HepG2 (cell line): ENCODE results near the gene CAVIN2. TPM values are rescaled to one million over a fixed set of nuclear protein-coding genes. Genes with fewer than 3 reads are reported as not detected.

ENCODE experiments used
- ATF1 ChIP-seq: IDR thresholded peaks from 2 replicates; pipeline ENCODE4 v1.6.1; 2016; ENCODE audit warnings: mild to moderate bottlenecking, control low read depth
- ATM ChIP-seq: fragments of 450-650 bp; IDR thresholded peaks from 2 replicates; pipeline ENCODE4 v1.7.1; 2017; ENCODE audit warnings: mild to moderate bottlenecking, borderline replicate concordance
- FIP1L1 ChIP-seq: fragments of 200-400 bp; formaldehyde crosslinking; IDR thresholded peaks from 2 replicates; pipeline ENCODE4 v1.6.1; 2018; ENCODE audit warnings: low read depth, mild to moderate bottlenecking, low read length, moderate library complexity, borderline replicate concordance; ENCODE audit not compliant: insufficient read depth
- GLI4 ChIP-seq: sonication (generic); formaldehyde crosslinking; IDR thresholded peaks from 2 replicates; pipeline ENCODE4 v1.5.1; 2020; ENCODE audit warnings: missing genetic modification reagents, mild to moderate bottlenecking, moderate library complexity, borderline replicate concordance
- MIER3 ChIP-seq: IDR thresholded peaks from 2 replicates; pipeline ENCODE4 v1.6.1; 2016; ENCODE audit warnings: missing compliant biosample characterization, borderline replicate concordance
- NCOA2 ChIP-seq: sonication (generic); formaldehyde crosslinking; IDR thresholded peaks from 2 replicates; pipeline ENCODE4 v1.8.0; 2022; ENCODE audit warnings: inconsistent platforms
- NFIC ChIP-seq: IDR thresholded peaks from 2 replicates; pipeline ENCODE4 v1.6.1; 2012; ENCODE audit warnings: mild to moderate bottlenecking, low read length, inconsistent platforms
- SOX6 ChIP-seq, 2 experiments: fragments of 450-650 bp in 1 of 2; sonication (generic) in 1 of 2; formaldehyde crosslinking in 1 of 2; IDR thresholded peaks; 2 replicates each; pipeline versions ENCODE4 v1.4.0 to v1.6.1; 2017 to 2020; ENCODE audit warnings: antibody characterized with exemption in 1 of 2, mild to moderate bottlenecking in 1 of 2, missing genetic modification reagents in 1 of 2
- SRSF4 ChIP-seq: fragments of 200-400 bp; formaldehyde crosslinking; IDR thresholded peaks from one replicate; pipeline ENCODE4 v1.6.1; 2018; ENCODE audit warnings: mild to moderate bottlenecking, low read depth, low read length, moderate library complexity; ENCODE audit not compliant: poor library complexity, severe bottlenecking
- XBP1 ChIP-seq: sonication (generic); formaldehyde crosslinking; IDR thresholded peaks from 2 replicates; pipeline ENCODE4 v1.5.0; 2020; ENCODE audit warnings: missing genetic modification reagents
- ZBTB2 ChIP-seq: sonication (generic); formaldehyde crosslinking; IDR thresholded peaks from 2 replicates; pipeline ENCODE4 v1.8.0; 2022; ENCODE audit warnings: low read depth, missing genetic modification reagents
- ZBTB4 ChIP-seq: sonication (generic); formaldehyde crosslinking; IDR thresholded peaks from 2 replicates; pipeline ENCODE4 v1.4.0; 2020; ENCODE audit warnings: missing genetic modification reagents, mild to moderate bottlenecking, borderline replicate concordance
- ZNF138 ChIP-seq: sonication (generic); formaldehyde crosslinking; IDR thresholded peaks from 2 replicates; pipeline ENCODE4 v1.5.0; 2020; ENCODE audit warnings: mild to moderate bottlenecking, low read depth, missing genetic modification reagents
- ZNF274 ChIP-seq: sonication (generic); formaldehyde crosslinking; IDR thresholded peaks from 2 replicates; pipeline ENCODE4 v1.5.1; 2020; ENCODE audit warnings: mild to moderate bottlenecking, missing genetic modification reagents
- ZNF367 ChIP-seq: sonication (generic); formaldehyde crosslinking; IDR thresholded peaks from 2 replicates; pipeline ENCODE4 v1.4.0; 2020; ENCODE audit warnings: missing genetic modification reagents, borderline replicate concordance
- ZNF414 ChIP-seq: sonication (generic); formaldehyde crosslinking; IDR thresholded peaks from 2 replicates; pipeline ENCODE4 v1.5.0; 2020; ENCODE audit warnings: missing genetic modification reagents
- ZNF550 ChIP-seq: sonication (generic); formaldehyde crosslinking; IDR thresholded peaks from 2 replicates; pipeline ENCODE4 v1.4.0; 2020; ENCODE audit warnings: mild to moderate bottlenecking, missing genetic modification reagents, borderline replicate concordance
- ZNF556 ChIP-seq: sonication (generic); formaldehyde crosslinking; IDR thresholded peaks from 2 replicates; pipeline ENCODE4 v1.4.0; 2020; ENCODE audit warnings: mild to moderate bottlenecking, missing genetic modification reagents, borderline replicate concordance
- ZNF629 ChIP-seq: sonication (generic); formaldehyde crosslinking; conservative IDR thresholded peaks from 2 replicates; pipeline ENCODE4 v1.5.0; 2020; ENCODE audit warnings: missing genetic modification reagents
- polyA plus RNA-seq, 8 experiments: library from polyadenylated mRNA; depleted of rRNA in 3 of 8; stranded (reverse) in 7 of 8; unstranded in 1 of 8; fragments of >200 nt; fragmentation: Illumina TruSeq in 4 of 8; extraction: Trizol in 4 of 8; gene quantifications; 2 replicates each; pipeline versions ENCODE4 v1.2.1 to v1.2.3, GENCODE V29; 2011 to 2016; ENCODE audit warnings: low read depth in 4 of 8, missing spikeins in 1 of 8, mixed read lengths in 1 of 8; ENCODE audit not compliant: insufficient read depth in 1 of 8
- total RNA-seq, 5 experiments: library from RNA; depleted of rRNA; stranded (reverse); fragments of >200 nt; fragmentation: Illumina TruSeq; extraction: Trizol; gene quantifications; 2 replicates each; pipeline ENCODE4 v1.2.3, GENCODE V29; 2016; ENCODE audit warnings: low read depth in 1 of 5
- TF ChIP-seq, protein P1 (sequence below): sonication (generic); formaldehyde crosslinking; conservative IDR thresholded peaks from 2 replicates; pipeline ENCODE4 v1.8.0; 2022; ENCODE audit warnings: missing genetic modification reagents
- TF ChIP-seq, protein P2 (sequence below): IDR thresholded peaks from 2 replicates; pipeline ENCODE4 v1.6.1; 2018; ENCODE audit warnings: missing genetic modification reagents, mild to moderate bottlenecking, missing compliant biosample characterization

CAVIN2 gene
- total and polyA plus RNA-seq, 2 of the 13 experiments (the other 11 are each of a cell fraction or from before 2014, with no cell fraction given): 7.6 to 38.8 TPM

- TF ChIP-seq MIER3 (0 out of 2 replicates have a peak, but pooled peaks have one; percentile 20), ZNF550 (CRISPR knock-in tag) (no peak), ZNF414 (CRISPR knock-in tag) (no peak), NFIC (no peak), ZBTB4 (CRISPR knock-in tag) (no peak), NCOA2 (CRISPR knock-in tag) (peak; percentile 21; the same call in 1 of the 2 replicates), ATM (no peak), ATF1 (CRISPR knock-in tag) (no peak), XBP1 (CRISPR knock-in tag) (no peak), ZNF367 (CRISPR knock-in tag) (no peak), ZNF138 (CRISPR knock-in tag) (no peak), SOX6 (IDR thresholded peaks at IDR 0.05) (no peak), SOX6 (CRISPR knock-in tag; IDR thresholded peaks at IDR 0.05) (peak; percentile 79), ZNF556 (CRISPR knock-in tag) (no peak), GLI4 (no peak), ZNF629 (CRISPR knock-in tag) (no peak), FIP1L1 (no peak), ZNF274 (no peak), ZBTB2 (CRISPR knock-in tag) (no peak), SRSF4 (no peak)
- TF ChIP-seq, protein P1, sequence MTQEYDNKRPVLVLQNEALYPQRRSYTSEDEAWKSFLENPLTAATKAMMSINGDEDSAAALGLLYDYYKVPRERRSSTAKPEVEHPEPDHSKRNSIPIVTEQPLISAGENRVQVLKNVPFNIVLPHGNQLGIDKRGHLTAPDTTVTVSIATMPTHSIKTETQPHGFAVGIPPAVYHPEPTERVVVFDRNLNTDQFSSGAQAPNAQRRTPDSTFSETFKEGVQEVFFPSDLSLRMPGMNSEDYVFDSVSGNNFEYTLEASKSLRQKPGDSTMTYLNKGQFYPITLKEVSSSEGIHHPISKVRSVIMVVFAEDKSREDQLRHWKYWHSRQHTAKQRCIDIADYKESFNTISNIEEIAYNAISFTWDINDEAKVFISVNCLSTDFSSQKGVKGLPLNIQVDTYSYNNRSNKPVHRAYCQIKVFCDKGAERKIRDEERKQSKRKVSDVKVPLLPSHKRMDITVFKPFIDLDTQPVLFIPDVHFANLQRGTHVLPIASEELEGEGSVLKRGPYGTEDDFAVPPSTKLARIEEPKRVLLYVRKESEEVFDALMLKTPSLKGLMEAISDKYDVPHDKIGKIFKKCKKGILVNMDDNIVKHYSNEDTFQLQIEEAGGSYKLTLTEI: no peak
- TF ChIP-seq, protein P2, sequence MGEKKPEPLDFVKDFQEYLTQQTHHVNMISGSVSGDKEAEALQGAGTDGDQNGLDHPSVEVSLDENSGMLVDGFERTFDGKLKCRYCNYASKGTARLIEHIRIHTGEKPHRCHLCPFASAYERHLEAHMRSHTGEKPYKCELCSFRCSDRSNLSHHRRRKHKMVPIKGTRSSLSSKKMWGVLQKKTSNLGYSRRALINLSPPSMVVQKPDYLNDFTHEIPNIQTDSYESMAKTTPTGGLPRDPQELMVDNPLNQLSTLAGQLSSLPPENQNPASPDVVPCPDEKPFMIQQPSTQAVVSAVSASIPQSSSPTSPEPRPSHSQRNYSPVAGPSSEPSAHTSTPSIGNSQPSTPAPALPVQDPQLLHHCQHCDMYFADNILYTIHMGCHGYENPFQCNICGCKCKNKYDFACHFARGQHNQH (CRISPR knock-in tag): no peak
These were observed 14.0 kb upstream of the CAVIN2 start (continued) for GRCh38 chr2:191860760-191861466.
